Neutrophil (primary cell): ENCODE data around the gene NUP62CL.

ENCODE experiments used
- H3K27ac ChIP-seq: fragments of 200-600 bp; sonication (generic); 2 replicates; pipeline ENCODE4 v1.5.1; 2016; ENCODE audit warnings: mild to moderate bottlenecking, moderate library complexity
- H3K27me3 ChIP-seq: fragments of 200-600 bp; sonication (generic); 2 replicates; pipeline ENCODE4 v1.6.0; 2016; ENCODE audit warnings: mild to moderate bottlenecking
- H3K36me3 ChIP-seq: fragments of 200-600 bp; sonication (generic); 2 replicates; pipeline ENCODE4 v1.5.1; 2017
- H3K4me1 ChIP-seq, 2 experiments: fragments of 200-600 bp in 1 of 2; sonication (generic) in 1 of 2; 1 replicate in 1 of 2; 2 replicates in 1 of 2; pipeline versions ENCODE4 v1.5.1 to v1.6.1; 2013 to 2016; ENCODE audit warnings: low read depth in 1 of 2, low read length in 1 of 2, mild to moderate bottlenecking in 1 of 2, moderate library complexity in 1 of 2; ENCODE audit not compliant: control insufficient read depth in 1 of 2, insufficient read depth in 1 of 2
- H3K4me3 ChIP-seq, 2 experiments: fragments of 200-600 bp in 1 of 2; sonication (generic) in 1 of 2; 1 replicate in 1 of 2; 2 replicates in 1 of 2; pipeline ENCODE4 v1.5.1; 2013 to 2016; ENCODE audit warnings: low read depth in 1 of 2, low read length in 1 of 2, mild to moderate bottlenecking in 1 of 2, moderate library complexity in 1 of 2
- H3K9me3 ChIP-seq: fragments of 200-600 bp; sonication (generic); 2 replicates; pipeline ENCODE4 v1.5.1; 2016
- CTCF ChIP-seq: fragments of 200-600 bp; sonication (generic); IDR thresholded peaks from 2 replicates; pipeline ENCODE4 v1.5.1; 2016; ENCODE audit warnings: antibody characterized with exemption

Gene NUP62CL, protein sequence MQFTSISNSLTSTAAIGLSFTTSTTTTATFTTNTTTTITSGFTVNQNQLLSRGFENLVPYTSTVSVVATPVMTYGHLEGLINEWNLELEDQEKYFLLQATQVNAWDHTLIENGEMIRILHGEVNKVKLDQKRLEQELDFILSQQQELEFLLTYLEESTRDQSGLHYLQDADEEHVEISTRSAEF

DNA sequence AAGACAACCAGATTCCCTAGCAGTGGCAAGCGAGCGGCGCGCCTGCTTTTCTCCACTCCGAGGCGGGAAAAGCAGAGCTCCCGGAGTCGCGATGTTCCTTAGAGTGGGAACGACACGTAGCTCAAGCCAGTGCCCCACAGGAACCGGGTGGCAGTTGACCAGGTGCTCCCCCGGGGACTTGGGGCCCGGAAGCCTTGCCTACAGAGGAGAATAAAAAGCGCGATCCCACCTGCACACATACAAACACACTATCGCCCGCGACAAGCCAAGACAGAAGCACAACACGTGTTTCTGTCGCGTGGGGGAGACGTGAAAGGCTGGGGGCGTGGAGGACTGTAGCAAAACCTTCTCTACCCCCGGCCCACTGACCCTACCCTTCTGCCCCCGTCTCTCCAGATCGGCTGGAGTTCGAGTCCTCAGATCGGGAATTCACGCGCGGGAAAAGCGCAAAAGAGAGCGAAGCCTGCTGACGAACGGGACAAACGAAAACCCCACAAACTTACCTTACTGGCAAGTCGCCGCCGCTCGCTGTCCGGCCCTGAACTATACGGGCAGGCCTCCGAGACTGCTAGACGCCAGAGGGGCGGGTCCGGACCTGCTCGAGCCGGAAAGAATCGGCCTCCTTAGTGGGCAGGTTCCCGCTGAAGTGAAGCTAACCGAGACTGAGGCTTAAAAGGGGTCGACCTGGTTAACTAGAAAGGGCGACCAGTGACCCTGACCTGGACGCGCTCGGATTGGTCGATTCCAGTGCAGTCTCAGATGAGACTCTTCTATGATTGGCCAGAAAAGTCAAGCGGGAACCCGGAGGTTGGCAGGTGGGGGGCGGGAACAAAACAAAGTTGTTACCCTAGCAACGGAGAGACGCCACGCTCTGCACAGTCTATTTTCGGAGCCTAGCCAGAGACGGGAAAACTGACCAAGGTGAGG lies at the start of gene NUP62CL, which contains the start of gene DNAAF6:
Gene NUP62CL, minus strand, starts transcription at position 664 of the 927 bp plus-strand sequence. CDS start 31,287 bp downstream, outside the sequence.
Gene DNAAF6, plus strand, starts transcription at position 842 of the 927 bp plus-strand sequence. CDS start 6,265 bp downstream, outside the sequence.
- no peak for TF ChIP-seq CTCF
- Histone ChIP-seq H3K27me3 (peaks cover 30% of the 10 kb centered on the region), H3K36me3 (no peaks in the 10 kb centered on the region), H3K9me3 (no peaks in the 10 kb centered on the region), H3K27ac (no peak within 1 kb of the TSS), H3K4me3 (peak within 1 kb of the TSS in 1 of 2 experiments; percentile 42), H3K4me1 (peaks cover 0 to 4% of the 10 kb centered on the region in 2 experiments)

- H3K4me1 ChIP-seq: no peaks in the 10 kb centered on the region
- H3K27ac ChIP-seq: no peak overlapping the region
- no peaks in the 10 kb centered on the region for H3K27me3 ChIP-seq
- H3K4me3 ChIP-seq: no peak overlapping the region
- TF ChIP-seq CTCF: no peak
- H3K9me3 ChIP-seq: no peaks in the 10 kb centered on the region
- no peaks in the 10 kb centered on the region for H3K36me3 ChIP-seq
These were observed 22.2 kb upstream of the NUP62CL start for GRCh38 chrX:107228486-107228819.

DNA sequence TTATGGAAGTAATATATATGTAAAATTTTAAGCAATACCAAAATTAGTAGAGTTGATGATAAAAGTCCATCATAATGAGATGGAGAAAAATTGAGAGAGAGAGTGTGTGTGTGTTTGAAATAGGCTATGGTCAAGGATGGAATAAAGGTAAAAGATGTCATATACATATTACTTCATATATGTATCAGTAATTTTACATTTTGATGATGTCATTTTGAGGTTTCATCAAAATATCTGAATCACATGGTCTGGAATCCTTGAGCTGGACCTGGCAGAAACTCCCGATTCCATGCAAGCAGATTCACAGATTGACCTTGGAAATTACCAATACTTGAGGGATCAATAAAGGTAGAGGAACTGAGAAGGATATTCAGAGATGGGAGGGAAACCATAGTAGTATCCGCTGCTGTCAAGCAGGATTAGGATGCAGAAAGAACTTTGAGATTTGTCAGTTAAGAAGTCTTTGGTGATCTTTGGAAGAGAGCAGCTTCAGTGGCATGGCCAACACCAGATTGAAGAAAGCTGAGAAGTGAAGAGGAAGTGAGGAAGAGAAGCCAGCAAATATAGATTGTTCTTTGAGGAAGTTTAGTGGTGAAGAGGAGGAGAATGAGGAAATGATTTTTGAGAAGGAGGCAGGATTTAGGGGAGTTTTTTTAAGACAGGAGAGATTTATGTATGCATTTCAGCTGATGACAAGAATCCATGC lies 21.7 kb upstream of the NUP62CL start:
- TF ChIP-seq CTCF: no peak
- H3K4me1 ChIP-seq: no peaks in the 10 kb centered on the region
- H3K4me3 ChIP-seq: no peak overlapping the region
- no peaks in the 10 kb centered on the region for H3K9me3 ChIP-seq
- H3K27ac ChIP-seq: no peak overlapping the region
- no peaks in the 10 kb centered on the region for H3K36me3 ChIP-seq
- no peaks in the 10 kb centered on the region for H3K27me3 ChIP-seq

- no peaks in the 10 kb centered on the region for H3K9me3 ChIP-seq
- H3K27ac ChIP-seq: no peak overlapping the region
- no peak for TF ChIP-seq CTCF
- H3K36me3 ChIP-seq: no peaks in the 10 kb centered on the region
- H3K27me3 ChIP-seq: no peaks in the 10 kb centered on the region
- no peaks in the 10 kb centered on the region for H3K4me1 ChIP-seq
- no peak overlapping the region for H3K4me3 ChIP-seq
These were observed 20.5 kb upstream of the NUP62CL start for GRCh38 chrX:107226757-107227156.

- Histone ChIP-seq H3K27ac (no peak overlapping the region), H3K27me3 (no peaks in the 10 kb centered on the region), H3K4me1 (no peaks in the 10 kb centered on the region), H3K9me3 (no peaks in the 10 kb centered on the region), H3K4me3 (no peak overlapping the region), H3K36me3 (no peaks in the 10 kb centered on the region)
- TF ChIP-seq CTCF: no peak
These were observed 7.2 kb upstream of the NUP62CL start for GRCh38 chrX:107213477-107213876.
